RWPE1 (cell line): ENCODE data around the gene SAG.

Experiments used
- CTCF ChIA-PET: fragments of 350-600 bp; sonication (Branson Sonifier 250); formaldehyde crosslinking; extraction: SDS; loops from one replicate; lab custom pipeline; 2021; lab: Yijun Ruan, JAX
- POLR2A ChIA-PET: fragments of 400-600 bp; formaldehyde crosslinking; extraction: SDS; loops from one replicate; lab custom pipeline; 2020; ENCODE audit warnings: antibody characterized with exemption; ENCODE audit not compliant: low non-redundant PET; lab: Yijun Ruan, JAX
- DNase-seq: peaks from one replicate; pipeline ENCODE4 v3.0.0; 2012; ENCODE audit warnings: low spot score
- H3K27ac ChIP-seq: fragments of 450-650 bp; 2 replicates; pipeline ENCODE4 v1.5.1; 2017
- CTCF ChIP-seq: fragments of 450-650 bp; conservative IDR thresholded peaks from 2 replicates; pipeline ENCODE4 v1.5.1; 2017; ENCODE audit warnings: low read depth, mild to moderate bottlenecking

SAG gene

GRCh38 chr2:233270951-233271350, 36.7 kb upstream of the SAG start:
- ChIA-PET POLR2A (no interaction called here), CTCF (interaction anchor here (0.7 kb wide), 1 partner anchor 178 kb away, joined by 3 read pairs; no protein-coding TSS in a partner anchor)
- no peak for TF ChIP-seq CTCF
- DNase-seq, result no peak
- no peak overlapping the region for H3K27ac ChIP-seq

GRCh38 chr2:233271693-233272092, 35.9 kb upstream of the SAG start:
- H3K27ac ChIP-seq, result no peak overlapping the region
- ChIA-PET POLR2A (no interaction called here), CTCF (no interaction called here)
- no peak for DNase-seq
- no peak for TF ChIP-seq CTCF

GRCh38 chr2:233273120-233273519, 34.5 kb upstream of the SAG start:
- ChIA-PET POLR2A (no interaction called here), CTCF (interaction anchor here (0.6 kb wide), 1 partner anchor 594 kb away, joined by 6 read pairs; no protein-coding TSS in a partner anchor)
- no peak for DNase-seq
- TF ChIP-seq CTCF, result no peak
- no peak overlapping the region for H3K27ac ChIP-seq

DNA sequence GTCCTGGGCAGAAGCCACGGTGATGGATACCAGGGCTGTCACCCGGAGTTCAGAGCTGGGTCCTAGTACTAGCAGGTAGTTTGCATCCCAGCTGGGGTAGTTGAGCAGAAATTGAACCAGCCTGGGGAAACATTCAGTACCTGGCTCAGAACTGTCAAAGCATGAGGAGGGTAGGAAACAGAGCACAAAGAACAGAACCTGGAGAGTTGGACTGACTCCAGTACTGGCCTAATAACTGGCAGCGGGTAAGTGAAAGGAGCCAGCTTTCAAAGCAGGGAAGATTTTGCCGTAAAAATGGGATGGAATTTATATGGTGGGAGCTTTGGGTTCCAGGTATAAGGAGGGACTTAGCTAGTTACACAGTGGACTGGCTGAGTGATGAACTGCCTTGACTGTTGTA, 32.4 kb upstream of the SAG start:
- ChIA-PET CTCF (interaction anchor here (0.6 to 0.7 kb wide), 2 partner anchors 37 to 168 kb away, joined by 3 read pairs; no protein-coding TSS in a partner anchor), POLR2A (no interaction called here)
- DNase-seq, result no peak
- H3K27ac ChIP-seq, result no peak overlapping the region
- no peak for TF ChIP-seq CTCF

- no peak for DNase-seq
- ChIA-PET CTCF (interaction anchor here (1.9 kb wide), 1 partner anchor 11 kb away, joined by 4 read pairs; no protein-coding TSS in a partner anchor), POLR2A (no interaction called here)
- no peak overlapping the region for H3K27ac ChIP-seq
- TF ChIP-seq CTCF, result no peak
Observed at GRCh38 chr2:233278921-233279320, 28.7 kb upstream of the SAG start.

DNA sequence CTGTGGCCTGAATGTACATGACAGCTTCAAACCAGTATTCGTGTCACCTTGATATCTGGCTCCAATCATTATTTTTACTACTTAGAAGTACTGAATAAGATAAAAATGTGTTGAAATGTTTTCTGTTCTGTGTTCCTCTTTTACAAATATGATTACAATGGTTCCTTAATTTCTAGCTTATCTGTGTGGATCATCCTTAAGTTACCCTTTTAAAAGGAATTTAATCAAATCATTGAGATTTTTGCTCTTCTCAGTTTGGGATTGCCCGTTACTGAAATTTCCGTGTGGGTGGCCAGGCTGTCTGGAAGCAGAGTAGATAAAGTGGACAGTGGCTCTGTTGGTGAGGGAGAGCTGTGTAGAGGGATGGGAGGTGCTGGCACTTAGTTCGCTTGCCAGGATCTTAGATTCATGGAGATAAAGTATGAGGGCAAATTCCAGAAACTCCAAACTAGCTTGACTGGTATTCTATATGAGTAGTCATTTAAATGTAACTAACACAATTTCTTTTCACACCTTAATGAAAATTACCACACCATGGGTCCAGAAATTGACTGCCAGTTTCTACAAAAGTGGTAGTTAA, 27.4 kb upstream of the SAG start:
- no peak overlapping the region for H3K27ac ChIP-seq
- DNase-seq, result no peak
- ChIA-PET POLR2A (no interaction called here), CTCF (no interaction called here)
- no peak for TF ChIP-seq CTCF
